Hepatic stellate cell (primary cell): ENCODE measurements around the gene MTMR1.

Source experiments
- DNase-seq: peaks from one replicate; pipeline ENCODE4 v3.0.0; 2011; ENCODE audit warnings: low spot score

Gene MTMR1

DNA sequence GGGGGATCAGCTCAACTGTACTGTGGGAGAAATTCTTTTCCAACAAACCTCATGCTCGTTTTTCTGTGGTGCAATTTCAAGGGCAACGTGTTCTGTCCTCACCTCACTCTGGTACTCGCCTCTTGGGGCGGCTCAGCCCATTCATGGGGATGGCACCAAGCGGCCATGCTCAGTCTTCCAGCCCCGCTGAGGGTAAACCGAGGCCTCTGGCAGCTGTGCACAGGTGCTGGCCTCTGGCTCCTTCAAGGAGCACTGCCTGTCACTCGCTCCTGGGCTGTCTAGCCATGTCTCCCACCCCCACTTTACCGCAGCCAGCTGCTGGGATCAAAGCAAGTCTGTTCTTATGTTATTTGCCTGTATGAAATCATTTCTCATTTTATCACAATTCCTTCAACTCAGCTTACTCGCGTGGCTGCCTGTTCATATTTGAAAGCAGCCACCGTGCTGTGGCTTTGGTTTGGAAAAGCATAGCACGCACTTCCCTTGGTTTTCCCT is 70.2 kb downstream of the MTMR1 start:
- no peak for DNase-seq

DNA sequence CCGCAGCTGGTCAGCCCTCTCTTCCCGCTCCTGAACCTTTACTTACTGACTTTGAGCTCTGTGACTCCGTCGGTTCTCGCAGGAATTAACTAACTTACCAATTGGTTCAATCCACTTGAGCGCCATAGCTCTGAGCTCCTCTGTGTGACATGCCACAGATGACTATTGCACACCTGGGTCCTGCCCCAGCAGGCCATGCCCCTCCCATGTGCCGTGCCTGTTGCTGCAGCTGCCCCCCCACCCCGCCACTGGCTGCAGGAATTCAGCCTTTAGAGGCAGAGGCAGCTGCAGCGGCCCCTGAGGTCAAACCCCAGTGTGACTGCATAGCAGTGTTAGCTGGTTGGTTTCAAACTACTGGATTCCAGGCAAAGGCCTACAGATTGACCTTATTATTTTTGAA is 70.6 kb downstream of the MTMR1 start:
- no peak for DNase-seq

DNA sequence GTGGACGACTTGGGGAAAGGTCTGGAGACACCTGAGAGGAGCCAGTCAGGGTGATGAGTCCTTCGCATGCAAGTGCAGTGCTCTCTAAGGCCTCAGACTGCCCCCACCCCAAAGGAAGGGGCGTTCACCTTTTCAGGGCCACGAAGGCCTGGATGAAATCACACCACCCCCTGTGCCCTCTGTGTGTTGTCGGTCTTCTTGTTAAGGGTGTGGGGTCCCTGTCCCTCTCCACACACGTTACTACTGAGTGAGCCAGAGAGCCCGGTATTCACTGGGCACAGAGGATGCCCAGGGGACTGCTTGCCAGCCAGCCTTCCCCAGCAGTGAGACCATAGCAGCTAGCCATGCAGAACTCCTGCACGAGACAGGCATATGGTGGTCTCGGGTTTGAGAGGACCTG is 72.0 kb downstream of the MTMR1 start:
- no peak for DNase-seq

DNA sequence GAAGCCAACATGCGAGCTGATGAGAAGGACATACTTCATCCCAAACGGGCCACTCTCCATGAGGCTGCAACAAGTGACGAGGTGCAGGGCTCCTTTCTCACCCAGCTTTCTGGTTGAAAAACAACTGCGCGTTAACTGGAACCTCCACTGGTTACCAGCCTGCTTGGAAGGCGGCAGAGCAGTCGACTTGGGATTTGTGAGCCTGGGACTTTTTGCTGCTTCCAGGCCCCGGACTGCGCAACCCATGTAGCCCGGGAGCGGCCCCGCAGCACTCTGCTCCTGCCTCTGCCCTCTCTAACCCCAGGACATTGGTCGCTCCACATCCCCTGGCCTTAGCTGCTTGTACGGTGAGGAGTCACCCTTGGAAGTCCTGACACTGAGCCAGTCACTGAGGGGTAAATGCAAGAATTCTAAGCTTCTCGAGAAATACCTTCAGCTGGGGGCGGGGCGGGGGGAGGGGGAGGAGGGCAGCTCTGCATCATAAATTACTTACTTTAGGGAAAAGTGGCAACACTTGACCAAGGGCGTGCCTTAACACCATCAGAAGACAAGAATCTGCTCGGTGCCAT is 72.7 kb downstream of the MTMR1 start:
- DNase-seq, result no peak

DNA sequence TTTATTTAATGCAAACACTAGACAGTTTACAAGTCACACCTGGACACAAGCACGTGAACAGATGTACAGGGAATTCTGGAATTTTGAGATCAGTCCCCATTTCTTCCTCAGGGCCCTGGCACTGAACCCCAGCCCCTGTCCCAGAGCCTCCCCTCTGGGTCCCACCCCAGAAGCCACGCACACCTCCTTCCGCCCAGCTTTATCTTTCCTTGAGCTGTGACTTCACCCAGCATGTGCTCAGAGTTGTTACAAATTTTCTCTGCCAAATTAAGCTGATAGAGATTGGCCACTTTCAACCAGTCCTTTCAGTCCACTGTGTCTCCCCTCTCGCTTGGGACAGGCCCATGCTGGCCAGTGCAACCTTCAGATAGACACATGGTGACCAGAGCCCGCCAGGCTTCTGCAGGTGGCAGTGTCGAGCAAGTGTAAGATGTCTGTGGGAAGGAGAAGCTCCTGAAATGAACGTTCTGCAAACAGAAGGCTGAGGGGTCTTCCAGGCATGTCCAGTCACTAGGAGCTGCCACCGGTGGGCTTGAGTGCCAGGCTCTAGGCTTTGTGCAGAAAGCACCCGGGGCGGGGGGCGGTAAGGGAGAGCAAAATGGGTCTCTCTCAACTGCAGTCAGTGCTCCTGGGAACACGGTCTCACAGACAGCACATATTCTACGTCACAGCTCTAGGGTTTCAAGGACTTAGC is 73.3 kb downstream of the MTMR1 start:
- DNase-seq, result no peak

DNA sequence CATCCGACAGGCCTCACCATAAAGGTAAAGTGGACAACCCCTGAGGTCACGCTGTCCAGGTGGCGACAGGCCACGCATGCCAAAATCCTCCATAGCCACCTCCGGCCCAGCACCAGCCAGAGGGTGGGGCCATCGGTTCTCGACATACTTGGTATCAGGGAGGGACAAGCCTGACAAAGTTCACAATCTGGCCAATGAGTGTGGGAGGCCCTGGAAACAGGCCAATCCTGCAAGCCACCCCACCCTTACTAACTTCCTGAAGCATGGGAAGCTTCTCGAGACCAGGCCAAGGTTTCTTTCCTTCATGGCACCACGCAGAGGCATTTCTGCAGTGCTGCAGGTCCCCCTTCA is 73.8 kb downstream of the MTMR1 start:
- DNase-seq, result no peak

DNA sequence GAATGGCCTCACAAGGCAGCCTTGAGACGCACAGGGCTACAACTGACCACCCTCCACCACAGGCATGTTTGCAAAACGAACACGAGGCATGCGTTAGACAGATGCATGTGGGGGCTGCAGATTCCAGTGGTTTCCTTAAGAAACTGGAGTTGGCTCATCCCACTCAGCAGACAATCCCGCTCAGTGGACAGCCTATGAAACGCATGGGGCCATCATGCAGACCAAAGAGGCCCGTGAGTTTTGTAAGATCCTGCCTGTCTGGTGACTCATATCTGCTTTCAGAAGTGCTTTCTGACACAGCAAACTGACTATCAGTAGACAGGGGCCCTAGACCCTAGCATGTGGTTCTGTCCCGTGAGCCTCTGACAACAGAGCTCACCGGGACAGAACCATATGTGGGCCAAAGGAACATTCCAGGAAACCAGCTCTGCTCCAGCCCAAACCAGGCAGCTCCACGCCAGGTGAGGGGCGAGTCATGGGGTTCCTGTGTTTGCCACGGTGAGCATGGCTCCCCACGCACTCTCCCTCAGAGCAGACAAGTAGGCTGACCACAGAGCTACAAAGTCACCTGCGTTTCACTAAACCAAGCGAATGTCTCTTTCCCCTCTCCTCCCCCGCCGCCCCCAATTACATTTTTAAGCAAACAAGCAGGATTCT is 74.4 kb downstream of the MTMR1 start:
- peak; percentile 69 for DNase-seq

DNA sequence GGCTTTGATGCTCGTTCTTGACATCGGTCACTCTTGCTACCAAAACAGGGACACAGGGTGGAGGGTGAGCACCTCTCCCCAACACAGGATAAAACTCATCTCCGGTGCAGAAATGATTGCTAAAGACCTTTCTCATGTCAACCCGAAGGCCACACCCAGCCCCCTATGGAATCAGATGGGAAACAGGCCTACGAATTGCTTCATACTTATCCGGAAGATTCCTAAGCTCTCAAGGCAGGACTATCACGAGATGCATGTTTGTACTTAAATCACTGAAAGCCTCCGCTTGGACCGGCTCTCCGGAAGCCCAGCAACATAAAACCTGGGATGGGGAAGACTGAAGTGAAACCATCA is 74.9 kb downstream of the MTMR1 start:
- no peak for DNase-seq

DNA sequence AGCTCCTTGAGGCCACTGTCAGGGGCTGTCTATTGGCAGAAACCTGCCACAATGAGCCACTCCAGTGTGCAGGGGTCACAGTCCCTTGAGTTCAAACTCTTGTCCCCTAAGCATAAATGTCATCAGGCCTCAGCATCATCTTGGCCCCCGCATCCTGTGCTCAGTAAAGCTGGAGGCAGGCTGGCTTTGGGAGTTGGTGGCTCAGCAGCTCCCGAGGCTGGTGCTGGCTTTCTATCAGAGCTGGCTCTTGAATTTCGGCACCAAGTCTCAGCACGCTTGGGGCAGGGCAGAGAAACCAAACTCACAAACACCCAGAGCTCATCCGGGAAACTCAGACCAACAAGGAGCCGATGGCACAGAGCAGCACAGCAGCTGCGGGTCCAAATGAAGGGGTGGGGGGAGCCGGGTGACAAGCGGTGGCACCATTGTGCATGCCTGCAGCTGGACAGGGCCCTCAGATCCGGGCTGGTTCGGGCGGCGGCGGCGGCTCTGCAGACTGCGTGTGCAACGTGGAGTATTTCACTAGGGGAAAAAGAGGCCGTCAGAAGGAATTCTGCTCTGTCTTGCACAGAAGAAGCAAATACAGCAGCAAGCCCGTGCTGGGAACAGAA is 75.5 kb downstream of the MTMR1 start:
- DNase-seq, result no peak

DNA sequence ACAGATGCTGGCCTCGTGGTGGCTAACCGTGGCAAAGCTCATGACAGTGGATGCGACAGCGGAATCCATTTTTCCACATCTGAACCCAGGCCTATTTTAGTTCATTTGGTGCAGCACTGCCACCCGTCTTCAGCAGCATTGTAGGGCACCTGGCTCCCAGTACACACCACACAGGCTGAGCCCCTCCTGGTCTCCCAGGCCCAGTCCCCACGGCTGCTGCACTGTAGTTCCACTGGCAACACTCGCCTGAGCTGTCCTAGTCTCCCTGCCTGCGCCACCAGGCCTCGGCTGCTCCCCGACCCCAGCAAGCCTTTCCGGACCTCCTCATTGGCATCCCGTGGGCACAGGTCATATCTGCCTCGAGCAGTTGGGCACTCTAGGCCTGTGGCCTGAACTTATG is 76.2 kb downstream of the MTMR1 start:
- no peak for DNase-seq

DNA sequence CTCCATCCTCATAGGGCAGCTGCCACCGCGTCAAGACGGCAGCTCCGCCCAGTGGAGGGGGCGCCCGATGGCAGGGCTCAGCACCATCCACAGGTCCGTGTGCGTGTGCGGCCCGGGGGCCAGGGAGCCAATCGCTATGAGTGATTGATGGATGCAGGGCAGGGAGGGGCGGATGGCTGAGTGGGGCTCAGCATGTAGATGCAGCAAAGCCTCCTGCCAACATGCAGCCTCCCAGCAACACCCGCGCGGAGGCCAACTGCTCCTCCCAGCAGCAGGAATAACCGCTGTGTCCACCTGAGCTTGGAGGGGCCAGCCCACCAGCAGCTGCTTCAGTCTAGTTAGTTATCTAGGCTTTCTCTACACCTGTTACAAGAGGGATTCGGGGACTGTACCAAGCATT is 77.4 kb downstream of the MTMR1 start:
- no peak for DNase-seq

DNA sequence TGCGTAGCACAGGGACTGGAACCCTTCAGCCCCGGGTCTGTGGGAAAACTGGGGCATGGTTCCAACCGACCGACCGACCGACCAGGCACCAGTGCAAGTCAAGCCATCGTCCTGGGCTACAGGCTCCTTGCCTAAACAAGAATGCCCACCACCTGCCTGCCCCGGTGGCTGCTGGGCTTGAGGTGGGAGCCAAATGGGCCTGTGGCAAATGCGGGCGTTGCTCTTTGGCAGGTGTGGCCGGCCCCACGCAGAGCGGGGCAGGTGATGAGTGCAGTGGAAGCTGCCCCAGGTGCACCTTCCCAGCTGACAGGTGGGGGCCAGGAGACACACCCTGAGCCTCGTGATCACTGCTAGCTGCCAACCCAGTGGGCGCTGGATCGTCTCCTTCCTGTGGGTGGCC is 77.9 kb downstream of the MTMR1 start:
- no peak for DNase-seq

DNA sequence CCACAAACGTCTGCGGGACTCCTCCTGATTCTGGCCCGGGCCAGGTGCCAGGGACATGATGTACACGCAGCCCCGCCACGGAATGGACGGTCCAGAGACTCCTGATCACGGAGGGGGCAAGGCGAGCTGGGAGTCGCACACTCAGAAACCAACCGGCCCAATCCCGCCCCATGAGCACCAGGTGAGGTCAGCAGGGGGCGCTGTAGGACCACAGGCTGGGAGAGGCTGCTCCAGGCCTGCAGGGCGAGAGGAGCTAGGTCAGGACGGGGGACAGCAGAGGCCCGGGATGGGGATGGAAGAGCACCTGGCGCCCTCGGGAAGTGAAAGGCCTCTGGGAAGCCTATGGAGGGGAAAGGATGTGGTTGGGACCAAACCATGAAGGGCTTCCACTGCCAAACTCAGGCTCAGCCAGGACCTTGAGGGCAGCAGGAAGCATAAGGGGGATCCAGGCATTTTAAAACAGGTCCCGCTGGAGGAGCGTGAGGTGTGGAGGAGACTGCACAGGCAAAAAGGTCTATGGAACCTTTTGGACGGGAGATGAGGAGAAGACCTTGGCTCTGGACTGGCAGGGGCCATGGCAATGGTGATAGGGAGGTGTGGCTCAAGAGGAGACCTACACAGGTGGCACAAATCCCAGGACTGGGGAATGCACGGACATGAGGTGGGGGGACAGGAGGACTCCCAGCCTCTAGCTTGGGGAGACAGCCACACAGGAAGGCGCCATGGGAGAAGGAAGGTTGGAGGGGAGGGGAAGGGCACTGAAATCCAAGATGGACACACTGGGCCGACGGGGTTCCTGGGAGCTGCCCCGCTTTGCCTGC is 79.2 kb downstream of the MTMR1 start:
- DNase-seq, result peak; percentile 82

DNA sequence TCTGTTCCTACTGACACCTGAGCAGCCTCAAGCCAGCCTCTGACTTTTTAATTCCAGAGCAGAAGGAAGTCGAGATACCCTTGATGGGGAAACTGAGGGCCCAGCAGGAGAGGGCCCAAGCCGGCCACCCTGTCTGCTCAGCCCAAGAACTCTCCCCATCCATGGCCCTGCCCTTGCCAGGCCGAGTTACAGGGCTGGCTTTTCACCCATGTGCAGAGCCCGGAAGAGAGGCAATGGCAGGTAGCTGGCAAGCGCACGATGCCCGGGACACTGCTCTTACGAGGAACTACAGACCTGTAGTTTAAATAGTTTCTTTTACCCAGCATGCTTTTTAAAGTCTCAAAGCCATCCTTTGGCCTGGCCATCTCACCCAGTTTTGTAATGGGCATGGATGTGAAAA is 79.9 kb downstream of the MTMR1 start:
- DNase-seq, result no peak

DNA sequence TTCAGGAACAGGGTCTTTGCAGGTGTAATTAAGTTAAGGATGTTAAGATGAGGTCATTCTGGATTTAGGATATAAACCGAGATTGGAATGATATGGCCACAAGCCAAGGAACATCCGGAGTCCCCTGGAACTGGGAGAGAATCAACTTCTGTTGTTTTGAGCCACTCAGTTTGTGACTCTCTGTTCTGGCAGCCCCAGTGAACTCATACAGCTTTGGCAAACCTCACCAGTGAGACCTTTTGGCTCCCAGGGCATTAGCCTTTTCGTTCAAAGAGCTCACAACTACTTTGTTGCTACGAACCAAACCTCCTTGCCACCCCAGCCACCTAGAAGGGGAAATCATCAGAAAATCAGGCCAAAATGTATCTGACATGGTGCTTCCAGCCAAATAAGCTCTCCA is 80.4 kb downstream of the MTMR1 start:
- DNase-seq, result no peak

DNA sequence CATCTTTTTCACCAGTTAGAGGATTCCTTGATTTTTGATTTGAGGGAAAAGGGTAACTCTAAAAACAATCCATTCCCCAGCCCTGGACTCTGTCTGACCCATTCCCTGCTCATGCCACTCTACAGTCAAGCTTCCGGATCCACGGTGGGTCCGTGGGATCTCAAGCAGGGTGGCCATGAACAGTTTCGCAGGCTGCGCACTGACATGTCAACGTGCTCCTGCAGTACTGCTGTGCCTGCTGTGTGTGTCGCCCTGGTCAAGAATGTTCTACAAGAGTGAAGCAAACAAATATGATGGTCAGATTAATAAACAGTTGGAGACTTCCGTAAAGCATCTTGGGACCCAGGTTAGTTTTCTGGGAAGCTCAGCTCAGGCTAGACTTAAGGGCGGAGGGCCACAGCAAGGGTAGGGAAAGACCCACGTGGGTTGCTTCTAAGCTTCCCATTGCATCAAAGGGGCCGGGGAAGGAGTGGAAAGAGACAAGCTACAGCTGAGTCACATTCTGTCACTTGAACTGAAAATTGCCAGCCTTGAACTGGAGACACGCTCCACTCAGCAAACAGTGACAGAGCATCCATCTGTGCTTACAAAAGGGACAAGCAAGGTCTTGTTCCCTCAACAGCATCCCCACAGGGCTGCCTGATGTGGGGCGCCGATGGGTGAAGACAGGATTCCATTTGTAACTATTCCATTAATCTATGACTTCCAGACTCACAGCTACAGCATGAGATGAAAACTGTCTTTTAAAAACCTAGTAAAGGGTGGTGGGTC is 81.8 kb downstream of the MTMR1 start:
- no peak for DNase-seq

DNA sequence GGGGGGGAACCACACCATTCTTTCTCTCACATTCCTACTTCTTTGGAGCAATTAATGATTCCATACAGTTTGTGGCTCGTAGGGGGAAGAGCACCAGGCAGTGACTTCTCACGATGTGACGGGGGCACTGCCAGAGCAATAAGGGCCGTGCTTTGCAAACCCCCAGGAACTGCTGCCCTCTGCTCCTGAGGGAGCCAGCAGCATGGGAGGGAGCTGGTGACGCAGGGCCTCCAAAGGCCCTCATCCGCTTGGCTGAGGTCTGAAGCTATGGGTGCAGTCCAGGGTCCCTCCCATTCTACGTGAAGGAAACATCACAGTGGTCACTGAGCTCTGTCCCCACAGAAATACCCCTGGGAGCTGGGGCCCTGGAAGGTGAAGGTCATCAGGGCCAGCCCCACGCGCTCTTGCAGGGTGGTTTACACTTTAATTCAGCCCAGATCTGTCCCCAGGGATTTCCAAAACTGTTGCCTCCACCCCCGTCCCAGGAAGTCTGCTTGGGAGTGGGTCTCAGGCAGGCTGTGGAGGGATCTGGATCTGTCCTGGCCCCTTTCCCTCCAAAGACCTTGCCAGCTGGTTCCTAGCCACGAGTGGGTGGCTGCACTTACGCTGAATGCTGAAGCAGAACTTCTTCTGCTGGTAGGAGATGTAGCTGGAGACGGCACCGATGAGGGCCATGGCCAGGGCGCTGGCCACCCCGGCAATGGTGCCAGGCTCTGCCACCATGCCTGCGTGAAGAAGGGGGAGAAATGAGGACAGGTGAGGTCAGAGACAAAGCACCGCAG is 82.6 kb downstream of the MTMR1 start:
- no peak for DNase-seq

DNA sequence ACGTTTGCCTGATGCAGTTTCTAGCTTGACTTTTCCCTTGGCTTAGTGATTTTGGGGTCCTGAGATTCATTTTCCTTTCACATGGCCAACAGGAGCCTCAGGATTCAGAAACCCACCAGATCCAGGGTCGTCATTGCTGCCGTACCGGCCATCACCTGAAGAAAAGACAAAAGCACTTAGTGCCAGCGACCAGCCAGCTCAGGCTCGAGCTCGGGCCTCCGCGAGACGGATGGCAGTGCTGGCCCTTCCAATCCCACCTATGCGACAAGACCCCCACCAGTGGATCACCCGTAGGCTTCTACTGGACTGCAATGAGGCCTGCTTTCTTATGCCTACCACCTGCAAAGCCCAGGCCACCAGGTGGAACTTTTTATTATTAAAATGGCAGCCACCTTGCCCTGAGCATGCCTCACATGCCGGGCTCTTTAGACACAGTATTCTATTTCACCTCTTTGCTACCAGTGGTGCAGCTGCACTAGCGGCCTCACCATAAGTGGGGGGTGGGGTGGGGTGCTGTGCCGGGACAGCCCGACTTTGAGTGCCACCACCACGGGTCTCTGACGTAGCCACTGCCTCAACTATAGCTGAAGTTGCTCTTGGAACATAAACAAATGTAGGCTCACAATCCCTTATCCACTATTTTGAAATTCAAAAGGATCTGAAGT is 84.3 kb downstream of the MTMR1 start:
- no peak for DNase-seq

DNA sequence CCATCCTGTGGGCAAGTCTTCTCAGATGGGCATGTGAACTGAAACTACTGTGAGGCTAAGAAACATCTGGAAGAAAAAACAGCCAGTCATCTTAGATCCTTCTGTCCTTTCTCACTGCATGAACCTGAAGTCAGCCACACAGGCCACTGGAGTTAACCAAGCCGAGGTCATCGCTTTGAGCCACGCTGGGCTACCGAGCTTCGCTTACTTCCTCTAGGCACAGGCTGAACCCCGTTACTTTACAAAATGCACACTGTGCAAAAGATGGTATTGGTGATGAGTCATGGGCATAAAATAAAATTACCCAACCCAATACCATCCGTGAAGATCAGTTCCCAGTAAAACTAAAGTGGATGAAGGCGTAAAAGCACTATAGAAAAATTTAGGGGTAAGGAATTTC is 86.2 kb downstream of the MTMR1 start:
- no peak for DNase-seq

DNA sequence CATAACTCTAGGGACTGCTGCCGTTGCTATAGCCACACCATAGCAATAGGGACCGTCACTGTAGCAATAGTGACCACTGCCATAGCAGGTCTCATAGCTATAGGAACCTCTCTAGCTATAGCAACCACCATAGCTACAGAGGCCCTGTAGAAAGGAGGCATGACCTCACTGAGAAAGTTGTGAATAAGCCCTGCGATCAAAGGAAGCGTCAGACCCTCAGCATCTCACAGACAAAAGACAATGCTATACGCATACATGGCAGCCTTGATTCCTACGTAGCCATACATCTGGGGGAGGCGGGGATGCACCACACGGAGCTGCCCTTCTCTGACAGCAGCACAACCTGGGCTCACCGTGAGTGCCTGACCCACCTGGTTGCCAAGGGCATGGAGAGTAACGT is 88.5 kb downstream of the MTMR1 start:
- DNase-seq, result no peak
